GM19452 (cell line): Measurements from ENCODE around the gene GGCT.

Experiments
- ATAC-seq: cut with Tn5 transposase; IDR thresholded peaks from one replicate; pipeline ENCODE4 v1.9.1; 2021; ENCODE audit not compliant: unreplicated experiment

The GGCT gene

GRCh38 chr7:30465046-30465810 lies 39.4 kb downstream of the GGCT start:
- no peak for ATAC-seq

GRCh38 chr7:30464231-30464671 lies 40.4 kb downstream of the GGCT start:
- ATAC-seq = peak; percentile 59

- peak; percentile 63 for ATAC-seq
These were observed 41.1 kb downstream of the GGCT start for GRCh38 chr7:30463405-30464145.

- no peak for ATAC-seq
These were observed 42.5 kb downstream of the GGCT start for GRCh38 chr7:30462179-30462578.

GRCh38 chr7:30460246-30460633 lies 44.4 kb downstream of the GGCT start:
- no peak for ATAC-seq

GRCh38 chr7:30459591-30460245 lies 44.9 kb downstream of the GGCT start:
- ATAC-seq = no peak

GRCh38 chr7:30458311-30458710 lies 46.3 kb downstream of the GGCT start:
- ATAC-seq = no peak

GRCh38 chr7:30453921-30454320 lies 50.7 kb downstream of the GGCT start:
- no peak for ATAC-seq

GRCh38 chr7:30453016-30453415 lies 51.6 kb downstream of the GGCT start:
- ATAC-seq = no peak

- no peak for ATAC-seq
These were observed 52.2 kb downstream of the GGCT start for GRCh38 chr7:30452280-30452930.

GRCh38 chr7:30451539-30452279 lies 52.9 kb downstream of the GGCT start:
- ATAC-seq = no peak

- ATAC-seq = no peak
These were observed 53.6 kb downstream of the GGCT start for GRCh38 chr7:30450983-30451497.

- ATAC-seq = no peak
These were observed 54.2 kb downstream of the GGCT start for GRCh38 chr7:30450240-30450982.

GRCh38 chr7:30448461-30449189 lies 56.0 kb downstream of the GGCT start:
- no peak for ATAC-seq

- ATAC-seq = no peak
These were observed 57.2 kb downstream of the GGCT start for GRCh38 chr7:30447466-30447865.
